Testis (tissue), 3 donors: Measurements from ENCODE around the gene MBD6. TPM values are rescaled to one million over a fixed set of nuclear protein-coding genes. Genes with fewer than 3 reads are reported as not detected.

Source experiments
- DNase-seq: peaks from one replicate; pipeline ENCODE4 v3.0.0-alpha.2; 2019
- H3K27ac ChIP-seq, 2 donors: fragments of 200-600 bp; sonication (generic); one replicate each; pipeline ENCODE4 v1.5.1; 2019
- H3K27me3 ChIP-seq: fragments of 200-600 bp; sonication (generic); one replicate; pipeline ENCODE4 v1.5.1; 2019
- H3K36me3 ChIP-seq: fragments of 200-600 bp; sonication (generic); one replicate; pipeline ENCODE4 v1.5.1; 2017; ENCODE audit warnings: low read depth; ENCODE audit errors: missing control alignments
- H3K4me1 ChIP-seq: fragments of 200-600 bp; sonication (generic); one replicate; pipeline ENCODE4 v1.5.1; 2019
- H3K4me3 ChIP-seq, 2 donors: fragments of 200-600 bp; sonication (generic); one replicate each; pipeline ENCODE4 v1.5.1; 2017 to 2019
- H3K9me3 ChIP-seq: fragments of 200-600 bp; sonication (generic); one replicate; pipeline ENCODE4 v1.5.1; 2017
- CTCF ChIP-seq, 3 experiments: fragments of 450-650 bp in 2 of 3; fragments of 200-600 bp in 1 of 3; sonication (generic) in 1 of 3; IDR thresholded peaks; one replicate each; pipeline ENCODE4 v1.5.1; 2016 to 2019; ENCODE audit warnings: antibody characterized with exemption in 3 of 3, mild to moderate bottlenecking in 2 of 3, moderate library complexity in 1 of 3
- POLR2A ChIP-seq: fragments of 450-650 bp; IDR thresholded peaks from one replicate; pipeline ENCODE4 v1.6.1; 2017; ENCODE audit warnings: antibody characterized with exemption, mild to moderate bottlenecking, moderate library complexity
- WGBS, 2 donors: methylation state at CpG; one replicate each; pipeline ENCODE4 v1.1.5; 2018; 5-methylcytosine and 5-hydroxymethylcytosine counted together
- intact Hi-C: fragments of 100-400 bp; cut with DNase I; formaldehyde crosslinking; loops from one replicate; pipeline ENCODE4 v1.15.1; 2023; ENCODE audit warnings: low total_unique reads
- polyA plus RNA-seq: library from polyadenylated mRNA; stranded (reverse); fragments of 350-450 nt; fragmentation: Illumina TruSeq; extraction: RNeasy Lipid Tissue Mini Kit (QIAGEN cat#74804); gene quantifications from one replicate; pipeline ENCODE4 v1.2.3, GENCODE V29; 2014; ENCODE audit warnings: low read depth, low replicate concordance; ENCODE audit not compliant: insufficient read depth
- total RNA-seq, 2 donors: library from RNA; depleted of rRNA; stranded (reverse); fragments of >200 nt; gene quantifications; one replicate each; pipeline ENCODE4 v1.2.3, GENCODE V29; 2016

The MBD6 gene
- total and polyA plus RNA-seq, 3 donors from 2014 or later, result 84.7 to 130 (median 86.6) TPM

GRCh38 chr12:57551637-57552305 lies 29.1 kb downstream of the MBD6 start:
- TF ChIP-seq CTCF (IDR thresholded peaks at IDR 0.05), result no peak
- TF ChIP-seq POLR2A, result no peak
- Histone ChIP-seq H3K27me3 (no peaks in the 10 kb centered on the region), H3K4me3 (no peak overlapping the region)

GRCh38 chr12:57552306-57552651 lies 29.7 kb downstream of the MBD6 start:
- intact Hi-C loops, result no loop called here
- Histone ChIP-seq H3K4me1 (peaks cover 6% of the 10 kb centered on the region), H3K36me3 (no peaks in the 10 kb centered on the region), H3K27ac (no peak overlapping the region), H3K27me3 (no peaks in the 10 kb centered on the region), H3K9me3 (no peaks in the 10 kb centered on the region), H3K4me3 (no peak overlapping the region)
- no peak for TF ChIP-seq CTCF (IDR thresholded peaks at IDR 0.05)
- no peak for DNase-seq
- WGBS, 2 donors, result 64 to 65% methylated on average over 2 of the region's 2 CpGs

More at GRCh38 chr12:57551637-57552305, 29.1 kb downstream of the MBD6 start:
- no peak for DNase-seq
- 81 to 89% methylated on average over 3 of the region's 3 CpGs for WGBS, 2 donors
- intact Hi-C loops, result no loop called here
- Histone ChIP-seq H3K4me1 (peaks cover 6% of the 10 kb centered on the region), H3K9me3 (no peaks in the 10 kb centered on the region), H3K36me3 (no peaks in the 10 kb centered on the region), H3K27ac (no peak overlapping the region)

GRCh38 chr12:57552835-57553313 lies 30.2 kb downstream of the MBD6 start:
- WGBS, 2 donors, result 49 to 79% methylated on average over 6 of the region's 6 CpGs
- no peaks in the 10 kb centered on the region for H3K36me3 ChIP-seq
- peaks cover 6% of the 10 kb centered on the region for H3K4me1 ChIP-seq
- H3K4me3 ChIP-seq, result no peak overlapping the region
- TF ChIP-seq POLR2A, result no peak
- TF ChIP-seq CTCF (IDR thresholded peaks at IDR 0.05), result no peak
- H3K27ac ChIP-seq, result no peak overlapping the region
- no peaks in the 10 kb centered on the region for H3K9me3 ChIP-seq
- intact Hi-C loops, result no loop called here
- no peaks in the 10 kb centered on the region for H3K27me3 ChIP-seq
- DNase-seq, result no peak

GRCh38 chr12:57553343-57554202 lies 30.9 kb downstream of the MBD6 start:
- no peak for DNase-seq
- no peaks in the 10 kb centered on the region for H3K9me3 ChIP-seq
- 67 to 73% methylated on average over 7 of the region's 7 CpGs for WGBS, 2 donors
- no peaks in the 10 kb centered on the region for H3K36me3 ChIP-seq
- H3K4me1 ChIP-seq, result peaks cover 6% of the 10 kb centered on the region
- H3K27me3 ChIP-seq, result no peaks in the 10 kb centered on the region
- intact Hi-C loops, result no loop called here
- no peak overlapping the region for H3K4me3 ChIP-seq
- no peak overlapping the region for H3K27ac ChIP-seq
- TF ChIP-seq POLR2A (no peak), CTCF (IDR thresholded peaks at IDR 0.05) (no peak)
